Neural crest cell (in vitro differentiated cells): Measurements from ENCODE around the gene DSCAM. TPM values are rescaled to one million over a fixed set of nuclear protein-coding genes. Genes with fewer than 3 reads are reported as not detected.

Experiments
- DNase-seq: peaks from one replicate; pipeline ENCODE4 v3.0.0; 2021; ENCODE audit warnings: low read depth, mixed read lengths, low spot score
- H3K27ac Mint-ChIP-seq: one replicate; pipeline ENCODE4 v1.8.0; 2021; ENCODE audit warnings: mild to moderate bottlenecking, mixed read lengths; ENCODE audit not compliant: unreplicated experiment
- H3K27me3 Mint-ChIP-seq: 2 replicates; pipeline ENCODE4 v1.8.0; 2021; ENCODE audit warnings: low read depth, mild to moderate bottlenecking, mixed read lengths
- H3K36me3 Mint-ChIP-seq: 2 replicates; pipeline ENCODE4 v1.8.0; 2021; ENCODE audit warnings: low read depth, mild to moderate bottlenecking, mixed read lengths
- H3K4me1 Mint-ChIP-seq: 2 replicates; pipeline ENCODE4 v1.8.0; 2021; ENCODE audit warnings: mixed read lengths
- H3K4me3 Mint-ChIP-seq: one replicate; pipeline ENCODE4 v1.8.0; 2021; ENCODE audit warnings: mild to moderate bottlenecking, mixed read lengths
- H3K9me3 Mint-ChIP-seq: 2 replicates; pipeline ENCODE4 v1.8.0; 2021; ENCODE audit warnings: mixed read lengths
- total RNA-seq: library from RNA; stranded (reverse); gene quantifications from 2 replicates; pipeline ENCODE4 v1.2.1, GENCODE V29; 2021
- TF ChIP-seq, protein P1 (sequence below): fragments of 200-600 bp; sonication (generic); conservative IDR thresholded peaks from 2 replicates; pipeline ENCODE4 v1.5.0; 2021; ENCODE audit warnings: antibody characterized with exemption, mild to moderate bottlenecking

The DSCAM gene
- total RNA-seq, 1 donor from 2014 or later = 0.19 TPM

- Mint-ChIP-seq H3K36me3 (no peaks in the 10 kb centered on the region), H3K4me1 (no peaks in the 10 kb centered on the region), H3K27me3 (peaks cover 6% of the 10 kb centered on the region), H3K4me3 (no peak overlapping the region), H3K27ac (no peak overlapping the region), H3K9me3 (no peaks in the 10 kb centered on the region)
- TF ChIP-seq, protein P1, sequence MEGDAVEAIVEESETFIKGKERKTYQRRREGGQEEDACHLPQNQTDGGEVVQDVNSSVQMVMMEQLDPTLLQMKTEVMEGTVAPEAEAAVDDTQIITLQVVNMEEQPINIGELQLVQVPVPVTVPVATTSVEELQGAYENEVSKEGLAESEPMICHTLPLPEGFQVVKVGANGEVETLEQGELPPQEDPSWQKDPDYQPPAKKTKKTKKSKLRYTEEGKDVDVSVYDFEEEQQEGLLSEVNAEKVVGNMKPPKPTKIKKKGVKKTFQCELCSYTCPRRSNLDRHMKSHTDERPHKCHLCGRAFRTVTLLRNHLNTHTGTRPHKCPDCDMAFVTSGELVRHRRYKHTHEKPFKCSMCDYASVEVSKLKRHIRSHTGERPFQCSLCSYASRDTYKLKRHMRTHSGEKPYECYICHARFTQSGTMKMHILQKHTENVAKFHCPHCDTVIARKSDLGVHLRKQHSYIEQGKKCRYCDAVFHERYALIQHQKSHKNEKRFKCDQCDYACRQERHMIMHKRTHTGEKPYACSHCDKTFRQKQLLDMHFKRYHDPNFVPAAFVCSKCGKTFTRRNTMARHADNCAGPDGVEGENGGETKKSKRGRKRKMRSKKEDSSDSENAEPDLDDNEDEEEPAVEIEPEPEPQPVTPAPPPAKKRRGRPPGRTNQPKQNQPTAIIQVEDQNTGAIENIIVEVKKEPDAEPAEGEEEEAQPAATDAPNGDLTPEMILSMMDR = no peak
- DNase-seq = no peak
These were observed 831.1 kb downstream of the DSCAM start for GRCh38 chr21:40015818-40016217.

- DNase-seq = no peak
These were observed 832.6 kb downstream of the DSCAM start for GRCh38 chr21:40014394-40014793.

DNA sequence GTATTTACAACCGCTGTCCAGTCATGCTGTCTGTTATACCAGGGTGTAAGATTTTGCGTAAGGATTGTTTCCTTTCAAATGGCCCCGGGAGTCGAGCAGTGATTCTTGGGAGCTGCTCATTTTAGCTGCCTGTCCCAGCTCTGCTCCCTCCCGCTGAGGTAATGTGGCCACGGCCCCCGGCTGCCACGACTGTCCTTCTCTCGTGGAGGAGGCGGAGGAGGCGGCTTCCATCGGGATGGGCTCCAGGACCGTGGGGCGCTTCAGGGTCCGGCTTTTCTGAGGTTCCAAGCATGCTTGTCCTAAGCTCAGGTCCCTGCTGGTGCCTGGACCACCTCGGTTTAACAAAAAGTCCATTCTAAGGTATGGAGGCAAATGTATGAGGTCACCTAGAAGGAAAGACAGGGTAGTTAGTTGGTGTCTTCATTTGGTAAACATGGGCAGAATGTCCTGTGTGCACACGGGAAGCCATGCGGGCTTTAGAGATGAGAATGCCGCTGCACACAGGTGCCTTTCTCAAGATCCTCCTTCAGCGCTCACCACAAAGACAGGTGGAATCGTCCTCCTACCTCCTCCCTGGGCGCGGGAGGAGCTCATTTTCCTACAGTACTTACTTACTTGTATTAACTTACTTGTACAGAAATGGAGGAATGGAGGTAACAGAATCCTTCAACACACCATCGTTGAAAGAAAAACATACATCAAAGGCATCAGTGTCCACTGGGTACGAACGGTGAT, 833.8 kb downstream of the DSCAM start:
- no peak overlapping the region for H3K27ac Mint-ChIP-seq
- no peaks in the 10 kb centered on the region for H3K4me1 Mint-ChIP-seq
- H3K4me3 Mint-ChIP-seq = no peak overlapping the region
- no peaks in the 10 kb centered on the region for H3K27me3 Mint-ChIP-seq
- H3K9me3 Mint-ChIP-seq = no peaks in the 10 kb centered on the region
- no peaks in the 10 kb centered on the region for H3K36me3 Mint-ChIP-seq
- TF ChIP-seq, protein P1 = no peak
- DNase-seq = no peak

More at GRCh38 chr21:40014394-40014793, 832.6 kb downstream of the DSCAM start:
- no peaks in the 10 kb centered on the region for H3K36me3 Mint-ChIP-seq
- TF ChIP-seq, protein P1 = no peak
- H3K27me3 Mint-ChIP-seq = no peaks in the 10 kb centered on the region
- H3K27ac Mint-ChIP-seq = peak overlapping the region; percentile 37
- no peaks in the 10 kb centered on the region for H3K4me1 Mint-ChIP-seq
- no peaks in the 10 kb centered on the region for H3K9me3 Mint-ChIP-seq
- no peak overlapping the region for H3K4me3 Mint-ChIP-seq

GRCh38 chr21:40011371-40011770, 835.6 kb downstream of the DSCAM start:
- H3K4me3 Mint-ChIP-seq = no peak overlapping the region
- H3K9me3 Mint-ChIP-seq = no peaks in the 10 kb centered on the region
- TF ChIP-seq, protein P1 = no peak
- no peak for DNase-seq
- H3K27ac Mint-ChIP-seq = no peak overlapping the region
- H3K27me3 Mint-ChIP-seq = no peaks in the 10 kb centered on the region
- no peaks in the 10 kb centered on the region for H3K4me1 Mint-ChIP-seq
- H3K36me3 Mint-ChIP-seq = no peaks in the 10 kb centered on the region

DNA sequence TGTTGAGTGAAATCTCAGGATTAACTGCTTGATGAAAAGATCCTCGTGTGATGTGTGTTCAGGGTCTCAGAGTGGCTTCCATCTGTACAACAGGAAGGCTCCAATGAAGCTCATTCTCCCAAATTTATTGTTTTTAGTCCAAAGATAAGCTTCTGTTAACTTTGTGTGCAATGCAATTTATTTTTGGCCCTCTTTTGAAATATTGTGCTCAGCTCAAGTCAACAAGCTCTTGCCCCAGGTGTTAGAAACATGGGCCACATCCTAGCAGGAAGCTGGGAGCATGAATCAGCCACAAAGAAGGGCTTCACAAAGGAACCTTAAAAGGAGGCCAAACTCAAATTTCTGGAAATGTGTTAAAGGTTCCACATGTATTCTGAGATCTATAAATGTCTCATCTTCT, 844.0 kb downstream of the DSCAM start:
- Mint-ChIP-seq H3K4me3 (no peak overlapping the region), H3K36me3 (no peaks in the 10 kb centered on the region), H3K27me3 (no peaks in the 10 kb centered on the region), H3K9me3 (peaks cover 6% of the 10 kb centered on the region), H3K27ac (no peak overlapping the region), H3K4me1 (no peaks in the 10 kb centered on the region)
- DNase-seq = no peak
- TF ChIP-seq, protein P1 = no peak
